Parathyroid adenoma (tissue), 2 donors: ENCODE measurements around the gene NPY5R.

ENCODE experiments used
- H2AFZ ChIP-seq: fragments of 300-600 bp; sonication (generic); one replicate; pipeline ENCODE4 v1.7.0; 2017; ENCODE audit warnings: antibody characterized with exemption, mild to moderate bottlenecking
- H3K27ac ChIP-seq: fragments of 300-600 bp; sonication (generic); one replicate; pipeline ENCODE4 v1.7.0; 2017
- H3K27me3 ChIP-seq: fragments of 300-600 bp; sonication (generic); one replicate; pipeline ENCODE4 v1.7.0; 2017; ENCODE audit warnings: low read length; ENCODE audit not compliant: control insufficient read depth, insufficient read depth
- H3K36me3 ChIP-seq: fragments of 300-600 bp; sonication (generic); one replicate; pipeline ENCODE4 v1.7.0; 2017; ENCODE audit warnings: low read length; ENCODE audit not compliant: control insufficient read depth, insufficient read depth
- H3K4me1 ChIP-seq: fragments of 300-600 bp; sonication (generic); one replicate; pipeline ENCODE4 v1.7.0; 2017; ENCODE audit warnings: control low read depth
- H3K4me2 ChIP-seq: fragments of 300-600 bp; sonication (generic); one replicate; pipeline ENCODE4 v1.7.0; 2017; ENCODE audit warnings: low read length
- H3K4me3 ChIP-seq: fragments of 300-600 bp; sonication (generic); one replicate; pipeline ENCODE4 v1.7.0; 2017; ENCODE audit warnings: low read depth, low read length
- H3K79me2 ChIP-seq: fragments of 300-600 bp; sonication (generic); one replicate; pipeline ENCODE4 v1.7.0; 2017; ENCODE audit warnings: control low read depth
- H3K9ac ChIP-seq: fragments of 300-600 bp; sonication (generic); one replicate; pipeline ENCODE4 v1.7.0; 2017; ENCODE audit warnings: mild to moderate bottlenecking
- H3K9me3 ChIP-seq: fragments of 300-600 bp; sonication (generic); one replicate; pipeline ENCODE4 v1.7.0; 2017; ENCODE audit warnings: low read length; ENCODE audit not compliant: control insufficient read depth
- CTCF ChIP-seq: fragments of 300-600 bp; sonication (generic); IDR thresholded peaks from one replicate; pipeline ENCODE4 v1.7.0; 2017; ENCODE audit warnings: antibody characterized with exemption, mild to moderate bottlenecking
- donor health status: primary hyperparathyroidism.

NPY5R gene

GRCh38 chr4:163382178-163382869 lies 38.6 kb downstream of the NPY5R start:
- Histone ChIP-seq H3K9ac (no peak overlapping the region), H3K4me1 (no peaks in the 10 kb centered on the region), H3K4me2 (no peak overlapping the region), H3K27me3 (no peaks in the 10 kb centered on the region), H3K27ac (no peak overlapping the region), H2AFZ (no peak overlapping the region), H3K79me2 (no peaks in the 10 kb centered on the region), H3K36me3 (no peaks in the 10 kb centered on the region), H3K4me3 (no peak overlapping the region), H3K9me3 (no peaks in the 10 kb centered on the region)
- TF ChIP-seq CTCF: no peak

- Histone ChIP-seq H3K4me2 (no peak overlapping the region), H3K9me3 (no peaks in the 10 kb centered on the region), H3K27me3 (no peaks in the 10 kb centered on the region), H3K4me3 (no peak overlapping the region), H2AFZ (no peak overlapping the region), H3K9ac (no peak overlapping the region), H3K36me3 (no peaks in the 10 kb centered on the region), H3K27ac (no peak overlapping the region), H3K4me1 (no peaks in the 10 kb centered on the region), H3K79me2 (no peaks in the 10 kb centered on the region)
- no peak for TF ChIP-seq CTCF
Observed at GRCh38 chr4:163384434-163384833, 40.7 kb downstream of the NPY5R start.

- Histone ChIP-seq H3K4me1 (no peaks in the 10 kb centered on the region), H3K27me3 (no peaks in the 10 kb centered on the region), H3K27ac (no peak overlapping the region), H3K9ac (no peak overlapping the region), H3K9me3 (no peaks in the 10 kb centered on the region), H3K79me2 (no peaks in the 10 kb centered on the region), H2AFZ (no peak overlapping the region), H3K4me2 (no peak overlapping the region), H3K4me3 (no peak overlapping the region), H3K36me3 (no peaks in the 10 kb centered on the region)
- no peak for TF ChIP-seq CTCF
Observed at GRCh38 chr4:163384926-163385325, 41.2 kb downstream of the NPY5R start.

- no peak overlapping the region for H2AFZ ChIP-seq
- no peaks in the 10 kb centered on the region for H3K79me2 ChIP-seq
- H3K27ac ChIP-seq: no peak overlapping the region
- TF ChIP-seq CTCF: no peak
- H3K4me1 ChIP-seq: no peaks in the 10 kb centered on the region
- H3K4me3 ChIP-seq: no peak overlapping the region
- H3K9ac ChIP-seq: no peak overlapping the region
- H3K9me3 ChIP-seq: no peaks in the 10 kb centered on the region
- no peak overlapping the region for H3K4me2 ChIP-seq
- no peaks in the 10 kb centered on the region for H3K36me3 ChIP-seq
- no peaks in the 10 kb centered on the region for H3K27me3 ChIP-seq
Observed at GRCh38 chr4:163385466-163385865, 41.8 kb downstream of the NPY5R start.

GRCh38 chr4:163391756-163392155 lies 48.1 kb downstream of the NPY5R start:
- Histone ChIP-seq H2AFZ (no peak overlapping the region), H3K79me2 (no peaks in the 10 kb centered on the region), H3K4me3 (no peak overlapping the region), H3K36me3 (no peaks in the 10 kb centered on the region), H3K9me3 (no peaks in the 10 kb centered on the region), H3K27me3 (no peaks in the 10 kb centered on the region), H3K4me1 (no peaks in the 10 kb centered on the region), H3K9ac (no peak overlapping the region), H3K27ac (no peak overlapping the region), H3K4me2 (no peak overlapping the region)
- no peak for TF ChIP-seq CTCF
